GM18526 (cell line): Measurements from ENCODE around the gene PPP1R11.

Experiments
- POLR2A ChIP-seq: IDR thresholded peaks from 3 replicates; pipeline ENCODE4 v1.6.1; 2011; ENCODE audit not compliant: insufficient read length; ENCODE audit errors: extremely low read depth

Gene PPP1R11

DNA sequence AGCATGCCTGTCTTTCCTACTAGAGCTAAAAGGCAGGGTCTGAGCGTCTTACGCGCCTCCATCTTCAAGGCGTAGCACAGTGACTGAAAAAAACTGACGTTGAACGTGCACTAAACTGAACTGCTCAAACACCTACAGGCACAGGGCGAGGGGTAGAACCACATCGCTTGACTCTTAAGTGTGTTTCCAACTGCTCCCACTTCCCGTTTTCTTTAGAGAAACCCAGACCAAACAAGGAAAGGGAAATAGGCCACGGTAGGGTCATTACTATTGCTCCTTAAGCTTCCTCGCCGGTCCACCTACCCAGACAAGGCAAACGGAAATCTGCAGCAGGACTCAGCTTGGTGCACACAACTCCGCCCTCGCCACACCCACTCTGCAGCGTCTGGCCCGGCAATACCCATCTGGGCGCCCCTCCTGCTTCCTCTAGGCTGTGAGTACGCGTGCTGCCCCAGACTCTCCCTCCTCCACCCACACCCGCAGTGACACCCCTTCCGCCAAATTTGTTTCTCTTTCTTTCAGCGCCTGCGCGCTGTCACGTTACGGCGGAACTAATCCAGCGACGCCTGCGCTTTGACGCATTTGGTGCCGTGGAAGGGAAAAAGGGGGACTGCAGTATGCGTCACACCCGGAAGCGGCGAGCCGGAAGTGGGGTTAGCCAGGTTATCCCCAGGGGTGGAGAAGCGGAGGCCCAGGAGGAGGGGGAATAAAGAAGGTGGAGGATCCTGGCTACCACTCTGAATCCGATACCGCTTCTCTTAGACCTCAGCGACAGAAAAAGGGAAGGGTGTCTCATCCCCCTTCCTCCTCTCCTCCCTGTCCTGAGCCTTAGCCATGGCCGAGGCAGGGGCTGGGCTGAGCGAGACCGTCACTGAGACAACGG lies at the start of gene PPP1R11:
Gene PPP1R11, plus strand, starts transcription at position 622 of the 883 bp plus-strand sequence. Its CDS starts 213 bp downstream, at position 835.
- TF ChIP-seq POLR2A, result peak; percentile 74

DNA sequence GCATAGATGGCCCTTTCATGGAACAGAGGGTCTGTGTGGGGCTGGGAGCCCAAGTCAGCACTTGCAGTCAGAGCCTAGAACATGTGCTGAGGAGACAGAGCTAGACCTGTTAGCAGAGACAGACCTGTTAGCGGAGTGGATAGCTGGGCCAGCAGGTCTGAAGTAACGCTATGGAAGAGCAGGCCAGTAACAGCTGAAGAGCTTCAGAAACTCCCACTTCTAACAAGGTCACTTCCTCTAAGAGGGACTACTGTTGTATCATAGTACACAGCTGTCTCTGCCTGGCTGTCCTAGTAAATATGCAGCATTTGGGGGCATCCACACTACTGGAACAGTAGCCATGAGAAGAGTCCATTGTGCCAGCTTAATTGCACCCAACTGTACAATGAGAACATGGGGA lies 47.2 kb upstream of the PPP1R11 start:
- no peak for TF ChIP-seq POLR2A

DNA sequence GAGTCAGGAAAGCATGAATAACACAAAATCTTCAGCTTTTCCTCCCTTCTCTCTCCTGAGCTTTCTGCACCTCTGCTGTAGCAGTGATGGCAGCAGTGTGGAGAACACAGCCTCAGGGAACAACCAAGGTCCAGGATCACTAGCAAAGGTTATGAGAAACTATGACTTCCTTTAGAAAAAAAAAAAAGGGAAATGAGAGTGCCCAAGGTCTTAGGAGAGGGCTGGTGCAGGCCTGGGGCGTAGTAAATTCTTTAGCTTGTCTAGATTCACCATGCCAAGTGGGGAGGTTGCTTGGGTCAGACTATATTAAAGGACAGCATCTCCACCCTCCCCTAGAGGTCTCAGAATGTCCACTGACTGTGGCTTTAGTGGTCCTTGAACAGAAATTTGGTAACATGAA lies 46.4 kb upstream of the PPP1R11 start:
- TF ChIP-seq POLR2A, result no peak

DNA sequence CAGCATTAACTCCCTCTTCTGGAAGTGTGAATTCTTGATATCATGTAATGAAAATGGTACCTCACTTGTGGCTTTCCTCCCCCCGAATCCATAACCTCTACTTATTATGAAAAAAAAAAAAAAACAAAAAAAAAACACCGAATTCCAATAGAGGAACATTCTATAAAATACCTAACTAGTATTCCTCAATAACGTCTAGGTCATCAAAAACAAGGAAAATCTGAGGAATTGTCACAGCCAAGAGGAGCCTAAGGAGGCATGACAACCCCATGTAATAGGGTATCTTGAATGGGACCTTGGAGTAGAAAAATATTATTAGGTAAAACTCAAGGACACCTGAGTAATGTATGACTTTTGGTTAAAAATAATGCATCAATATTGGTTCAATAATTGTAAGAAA lies 44.8 kb upstream of the PPP1R11 start:
- no peak for TF ChIP-seq POLR2A

- no peak for TF ChIP-seq POLR2A
Observed at GRCh38 chr6:30025186-30025585, 41.8 kb upstream of the PPP1R11 start.

DNA sequence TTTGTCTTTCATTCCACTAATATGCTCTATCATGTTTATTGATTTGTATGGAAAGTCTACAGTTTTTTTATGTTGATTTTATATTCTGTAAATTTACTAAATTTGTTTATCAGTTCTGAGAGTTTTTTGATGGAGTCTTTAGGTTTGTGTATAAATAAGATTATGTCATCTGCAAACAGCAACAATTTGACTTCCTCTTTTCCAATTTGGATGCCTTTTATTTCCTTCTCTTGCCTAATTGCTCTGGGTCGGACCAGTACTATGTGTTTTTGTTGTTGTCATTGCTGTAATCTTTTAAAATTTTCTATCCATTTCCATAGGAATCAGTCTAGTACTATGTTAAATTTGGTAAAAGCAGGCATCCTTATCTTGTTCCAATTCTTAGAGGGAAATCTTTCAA lies 37.4 kb upstream of the PPP1R11 start:
- TF ChIP-seq POLR2A, result no peak

DNA sequence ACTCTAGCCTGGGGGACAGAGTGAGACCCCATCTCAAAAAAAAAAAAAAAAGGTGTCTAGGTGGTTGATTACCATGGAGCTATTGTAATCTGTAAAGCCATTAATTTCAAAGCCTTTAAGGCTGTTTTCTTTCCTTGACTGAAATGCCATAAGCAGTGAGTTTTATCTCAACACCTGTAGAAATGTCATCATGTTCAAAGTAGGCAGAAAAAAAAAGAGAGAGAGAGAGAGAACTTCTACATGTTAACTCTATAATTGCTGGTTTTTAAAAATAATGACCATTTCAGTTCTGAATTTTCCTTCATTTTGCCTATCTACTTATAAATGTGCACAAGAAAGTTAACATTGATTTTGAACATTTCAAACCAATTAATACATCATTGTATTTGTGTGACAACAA lies 35.6 kb upstream of the PPP1R11 start:
- no peak for TF ChIP-seq POLR2A

- no peak for TF ChIP-seq POLR2A
Observed at GRCh38 chr6:30035784-30036183, 31.2 kb upstream of the PPP1R11 start.

DNA sequence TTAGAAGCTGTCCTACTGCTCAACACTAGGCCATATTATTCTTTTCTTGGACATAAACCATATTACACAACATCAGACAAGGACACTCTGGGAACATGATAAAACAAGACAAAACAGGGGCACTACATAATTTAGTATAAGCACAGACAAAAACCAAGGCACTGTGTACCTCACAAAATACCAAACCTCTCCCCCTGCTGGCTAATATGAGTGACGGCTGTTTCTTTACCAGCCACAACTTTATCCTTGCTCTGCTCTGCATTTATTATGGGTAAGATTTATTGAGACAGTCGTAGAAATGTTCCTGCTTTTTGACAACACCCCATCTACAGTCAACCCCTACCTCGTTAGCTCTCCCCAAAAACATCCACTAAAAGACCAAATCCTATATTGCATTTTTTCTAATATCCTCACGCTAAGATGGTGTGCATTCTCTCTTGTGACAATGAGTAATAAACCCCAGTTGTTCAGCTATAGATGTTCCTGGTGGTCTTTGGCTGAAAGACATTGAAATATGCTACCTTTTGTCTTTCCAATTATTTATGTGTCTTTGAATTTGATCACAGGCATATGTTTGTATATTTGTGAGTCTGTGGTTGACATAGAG lies 29.7 kb upstream of the PPP1R11 start:
- TF ChIP-seq POLR2A, result no peak

DNA sequence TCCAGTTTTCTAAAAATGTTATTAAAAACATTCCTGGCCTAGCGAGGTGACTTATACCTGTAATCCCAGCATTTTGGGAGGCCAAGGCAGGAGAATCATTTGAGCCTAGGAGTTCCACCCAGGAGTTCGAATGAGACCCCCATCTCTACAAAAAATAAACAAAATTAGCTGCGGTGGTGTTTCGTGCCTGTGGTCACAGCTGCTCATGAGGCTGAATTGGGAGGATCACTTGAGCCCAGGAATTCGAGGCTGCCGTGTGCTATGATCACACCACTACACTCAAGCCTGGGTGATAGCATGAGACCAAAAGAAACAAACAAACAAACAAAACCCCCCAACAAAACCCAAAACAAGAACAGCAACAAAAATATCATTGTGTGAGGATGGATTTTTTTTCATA lies 25.8 kb upstream of the PPP1R11 start:
- TF ChIP-seq POLR2A, result no peak

GRCh38 chr6:30041821-30042220 lies 25.2 kb upstream of the PPP1R11 start:
- TF ChIP-seq POLR2A, result no peak

DNA sequence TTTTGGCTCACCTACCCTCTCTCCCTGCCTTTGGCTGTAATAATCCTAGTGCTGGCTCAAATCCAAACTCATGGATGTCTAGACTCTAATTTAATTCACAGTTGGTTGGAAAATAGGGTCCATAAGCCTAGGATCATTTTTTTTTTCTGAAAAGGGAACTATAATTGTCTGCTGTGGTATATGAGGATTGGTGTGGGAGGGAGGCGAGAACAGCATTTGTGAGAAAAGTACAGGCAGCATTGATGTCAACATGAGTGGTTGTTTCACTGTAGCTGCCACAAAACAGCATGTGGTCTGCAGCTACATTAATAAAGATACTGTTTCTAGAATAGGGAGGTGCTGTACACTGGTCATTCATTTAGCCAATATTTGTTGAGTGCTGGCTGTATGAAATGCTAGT lies 24.5 kb upstream of the PPP1R11 start:
- no peak for TF ChIP-seq POLR2A

DNA sequence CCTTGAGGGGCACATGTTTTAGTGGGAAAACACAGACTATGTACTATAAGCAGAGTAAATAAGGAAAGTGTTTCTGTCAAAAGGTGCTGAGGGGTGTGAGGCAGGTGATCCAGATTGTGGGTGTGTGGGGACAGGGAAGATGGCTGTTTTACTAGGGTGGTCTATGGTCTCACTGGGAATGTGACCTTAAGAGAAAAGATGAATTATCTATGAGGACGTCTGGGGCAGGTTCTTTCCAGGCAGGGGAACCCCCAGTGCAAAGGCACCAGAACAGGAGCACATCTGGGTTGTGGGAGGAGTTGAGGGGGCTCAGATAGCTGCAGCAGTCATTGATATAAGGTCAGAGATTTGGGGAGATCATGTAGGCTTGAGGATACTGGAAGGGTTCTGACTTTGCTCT lies 24.1 kb upstream of the PPP1R11 start:
- TF ChIP-seq POLR2A, result no peak

DNA sequence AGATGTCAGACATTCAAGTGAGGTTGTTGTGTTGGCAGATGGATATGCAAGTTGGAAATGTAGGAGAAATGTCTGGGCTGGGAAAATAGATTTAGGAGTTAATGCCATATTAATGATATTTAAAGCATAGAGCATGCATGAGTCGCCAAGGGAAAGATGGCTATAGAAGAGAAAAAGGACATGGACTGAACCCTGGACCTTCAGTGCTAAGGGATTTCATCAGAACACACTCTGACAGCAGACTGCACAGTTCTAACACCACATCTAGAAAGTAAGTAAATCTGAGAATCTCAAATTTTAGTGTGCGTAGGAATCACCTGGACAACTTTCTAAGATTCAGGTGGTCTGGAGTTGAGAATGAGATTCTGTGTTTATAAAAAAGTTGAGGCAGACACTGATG lies 23.3 kb upstream of the PPP1R11 start:
- no peak for TF ChIP-seq POLR2A

GRCh38 chr6:30044630-30045029 lies 22.4 kb upstream of the PPP1R11 start:
- TF ChIP-seq POLR2A, result no peak

- TF ChIP-seq POLR2A, result no peak
Observed at GRCh38 chr6:30047220-30047619, 19.8 kb upstream of the PPP1R11 start.

DNA sequence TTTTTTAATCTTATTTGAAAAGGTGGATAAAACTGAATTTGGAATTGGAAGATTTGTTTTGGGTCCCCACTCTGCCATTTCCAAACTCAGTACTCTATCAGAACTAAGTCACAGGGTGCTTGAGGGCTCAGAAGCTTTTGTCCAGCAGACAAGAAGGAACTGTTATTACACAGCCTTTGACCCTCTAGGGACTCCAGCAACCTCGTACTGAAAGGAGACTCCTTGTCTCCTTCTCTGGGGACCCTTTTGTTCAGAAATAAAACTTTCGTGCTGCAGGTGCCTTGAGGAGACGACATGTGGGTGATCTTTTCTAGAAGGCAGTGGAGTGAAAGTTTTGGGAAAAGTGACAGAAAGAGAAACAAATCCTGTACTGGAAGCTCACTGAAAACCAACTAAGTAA lies 13.3 kb upstream of the PPP1R11 start:
- no peak for TF ChIP-seq POLR2A
